ENCODE measurements around the gene CUL3. TPM values are rescaled to one million over a fixed set of nuclear protein-coding genes. Genes with fewer than 3 reads are reported as not detected.
"Not testable (repeated sequence)": the region's sequence is repeated elsewhere in the genome, so short reads cannot be mapped to it uniquely, and the experiment has no call there.

The CUL3 gene
- total RNA-seq, 1 donor from 2014 or later, result 65.3 TPM

DNA sequence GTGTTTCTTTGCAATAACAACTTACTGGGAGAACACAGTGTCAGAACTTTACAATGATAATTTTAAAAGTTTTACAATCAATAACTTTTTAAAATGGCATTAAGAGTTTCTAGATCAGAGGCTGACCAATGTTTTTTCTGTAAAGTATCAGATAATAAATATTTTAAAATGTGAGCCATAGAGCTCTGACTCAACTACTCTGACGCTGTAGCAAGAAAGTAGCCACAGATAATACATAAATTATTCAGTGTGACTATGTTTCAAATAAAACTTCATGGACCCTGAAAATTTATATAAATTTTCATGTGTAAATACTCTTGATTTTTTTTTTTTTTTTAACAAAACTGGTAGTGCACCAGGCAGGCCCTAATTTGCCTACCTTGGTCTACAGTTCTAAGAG is 77.4 kb downstream of the CUL3 start:
- no peaks in the 10 kb centered on the region for H3K27me3 ChIP-seq
- H3K4me1 ChIP-seq, result no peaks in the 10 kb centered on the region
- no peak overlapping the region for H3K4me3 ChIP-seq
- intact Hi-C loops (cut with DNase I), result no loop called here
- H3K27ac ChIP-seq, result no peak overlapping the region
- H3K9me3 ChIP-seq, result no peaks in the 10 kb centered on the region
- H3K36me3 ChIP-seq, result peaks cover 0 to 37% of the 10 kb centered on the region in 2 donors
- TF ChIP-seq, protein P1, sequence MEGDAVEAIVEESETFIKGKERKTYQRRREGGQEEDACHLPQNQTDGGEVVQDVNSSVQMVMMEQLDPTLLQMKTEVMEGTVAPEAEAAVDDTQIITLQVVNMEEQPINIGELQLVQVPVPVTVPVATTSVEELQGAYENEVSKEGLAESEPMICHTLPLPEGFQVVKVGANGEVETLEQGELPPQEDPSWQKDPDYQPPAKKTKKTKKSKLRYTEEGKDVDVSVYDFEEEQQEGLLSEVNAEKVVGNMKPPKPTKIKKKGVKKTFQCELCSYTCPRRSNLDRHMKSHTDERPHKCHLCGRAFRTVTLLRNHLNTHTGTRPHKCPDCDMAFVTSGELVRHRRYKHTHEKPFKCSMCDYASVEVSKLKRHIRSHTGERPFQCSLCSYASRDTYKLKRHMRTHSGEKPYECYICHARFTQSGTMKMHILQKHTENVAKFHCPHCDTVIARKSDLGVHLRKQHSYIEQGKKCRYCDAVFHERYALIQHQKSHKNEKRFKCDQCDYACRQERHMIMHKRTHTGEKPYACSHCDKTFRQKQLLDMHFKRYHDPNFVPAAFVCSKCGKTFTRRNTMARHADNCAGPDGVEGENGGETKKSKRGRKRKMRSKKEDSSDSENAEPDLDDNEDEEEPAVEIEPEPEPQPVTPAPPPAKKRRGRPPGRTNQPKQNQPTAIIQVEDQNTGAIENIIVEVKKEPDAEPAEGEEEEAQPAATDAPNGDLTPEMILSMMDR (IDR thresholded peaks at IDR 0.05), result no peak
- TF ChIP-seq POLR2AphosphoS5 (IDR thresholded peaks at IDR 0.05; ENCODE audit: insufficient read depth in 1 of 2, low read depth in 1 of 2), result no peak
- no peak for TF ChIP-seq POLR2A (IDR thresholded peaks at IDR 0.05)
- DNase-seq (ENCODE audit: extremely low spot score in 2 of 2), result no peak

DNA sequence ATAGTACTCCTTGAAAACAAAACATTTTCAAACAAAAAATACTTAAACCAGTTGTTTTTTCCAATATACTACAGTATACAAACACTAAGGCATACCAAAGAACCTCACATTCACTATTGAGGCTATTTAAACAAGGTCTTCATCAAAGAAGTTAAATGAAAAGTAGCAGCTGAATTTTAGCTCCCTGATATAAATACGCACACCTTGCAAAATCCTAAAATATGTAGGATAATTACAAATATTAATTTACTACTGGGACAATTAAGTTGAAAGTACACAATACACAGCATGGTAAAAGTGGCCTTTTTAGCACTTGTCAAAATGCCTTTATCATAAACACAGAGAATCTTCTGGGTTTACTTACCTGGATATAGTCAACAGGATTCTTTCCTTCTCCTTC is 78.7 kb downstream of the CUL3 start:
- TF ChIP-seq, protein P1 (IDR thresholded peaks at IDR 0.05), result no peak
- TF ChIP-seq POLR2A (IDR thresholded peaks at IDR 0.05) (no peak), POLR2AphosphoS5 (IDR thresholded peaks at IDR 0.05; ENCODE audit: insufficient read depth in 1 of 2, low read depth in 1 of 2) (no peak)
- H3K27ac ChIP-seq, result no peak overlapping the region
- no peak overlapping the region for H3K4me3 ChIP-seq
- peaks cover 0 to 50% of the 10 kb centered on the region in 2 donors for H3K36me3 ChIP-seq
- no peaks in the 10 kb centered on the region for H3K27me3 ChIP-seq
- DNase-seq (ENCODE audit: extremely low spot score in 2 of 2), result no peak
- no peaks in the 10 kb centered on the region for H3K4me1 ChIP-seq
- intact Hi-C loops (cut with DNase I), result no loop called here
- H3K9me3 ChIP-seq, result no peaks in the 10 kb centered on the region

- no peak for TF ChIP-seq POLR2AphosphoS5 (IDR thresholded peaks at IDR 0.05; ENCODE audit: insufficient read depth in 1 of 2, low read depth in 1 of 2)
- TF ChIP-seq, protein P1 (IDR thresholded peaks at IDR 0.05), result no peak
- TF ChIP-seq POLR2A (IDR thresholded peaks at IDR 0.05), result no peak
- Histone ChIP-seq H3K9me3 (no peaks in the 10 kb centered on the region), H3K4me1 (no peaks in the 10 kb centered on the region), H3K36me3 (peaks cover 0 to 76% of the 10 kb centered on the region in 2 donors), H3K27ac (no peak overlapping the region), H3K4me3 (no peak overlapping the region), H3K27me3 (no peaks in the 10 kb centered on the region)
- no peak for DNase-seq (ENCODE audit: extremely low spot score in 2 of 2)
- intact Hi-C loops (cut with DNase I), result no loop called here
Measured at GRCh38 chr2:224498991-224499390, 86.2 kb downstream of the CUL3 start.

- H3K9me3 ChIP-seq, result no peaks in the 10 kb centered on the region
- no peak overlapping the region for H3K27ac ChIP-seq
- DNase-seq (ENCODE audit: extremely low spot score in 2 of 2), result no peak
- peaks cover 0 to 23% of the 10 kb centered on the region in 2 donors for H3K36me3 ChIP-seq
- no peaks in the 10 kb centered on the region for H3K27me3 ChIP-seq
- TF ChIP-seq POLR2A (IDR thresholded peaks at IDR 0.05) (no peak), POLR2AphosphoS5 (IDR thresholded peaks at IDR 0.05; ENCODE audit: insufficient read depth in 1 of 2, low read depth in 1 of 2) (no peak)
- TF ChIP-seq, protein P1 (IDR thresholded peaks at IDR 0.05), result no peak
- H3K4me1 ChIP-seq, result no peaks in the 10 kb centered on the region
- no peak overlapping the region for H3K4me3 ChIP-seq
- intact Hi-C loops (cut with DNase I), result no loop called here
Measured at GRCh38 chr2:224492531-224492930, 92.6 kb downstream of the CUL3 start.

GRCh38 chr2:224487940-224488339 is 97.2 kb downstream of the CUL3 start:
- DNase-seq (ENCODE audit: extremely low spot score in 2 of 2); H3K9me3 ChIP-seq; H3K4me3 ChIP-seq; H3K27me3 ChIP-seq; H3K36me3 ChIP-seq; H3K27ac ChIP-seq; intact Hi-C loops (cut with DNase I): not testable (repeated sequence)
- peaks cover 21% of the 10 kb centered on the region for H3K4me1 ChIP-seq

All from vagina (tissue), 2 donors.